HEK293 (cell line): ENCODE measurements around the gene NEGR1.

Experiments
- SALL2 ChIP-seq: fragments of 450-650 bp; formaldehyde crosslinking; IDR thresholded peaks from 2 replicates; pipeline ENCODE4 v1.5.0; 2017; ENCODE audit warnings: missing biosample characterization, mild to moderate bottlenecking, missing genetic modification characterization, borderline replicate concordance
- SP2 ChIP-seq: fragments of 450-650 bp; formaldehyde crosslinking; IDR thresholded peaks from 2 replicates; pipeline ENCODE4 v1.5.1; 2016; ENCODE audit warnings: missing biosample characterization, missing genetic modification characterization
- ZFHX2 ChIP-seq: fragments of 450-650 bp; formaldehyde crosslinking; conservative IDR thresholded peaks from 2 replicates; pipeline ENCODE4 v1.5.1; 2016; ENCODE audit warnings: missing biosample characterization, missing genetic modification characterization
- ZIC2 ChIP-seq: fragments of 450-650 bp; formaldehyde crosslinking; IDR thresholded peaks from 2 replicates; pipeline ENCODE4 v1.5.1; 2016; ENCODE audit warnings: missing biosample characterization, missing genetic modification characterization
- ZNF155 ChIP-seq: fragments of 450-650 bp; formaldehyde crosslinking; IDR thresholded peaks from 2 replicates; pipeline ENCODE4 v1.5.1; 2016; ENCODE audit warnings: missing biosample characterization, missing genetic modification characterization
- ZNF48 ChIP-seq: fragments of 450-650 bp; formaldehyde crosslinking; IDR thresholded peaks from 2 replicates; pipeline ENCODE4 v1.5.1; 2016; ENCODE audit warnings: missing biosample characterization, missing genetic modification characterization
- ZNF629 ChIP-seq: fragments of 450-650 bp; formaldehyde crosslinking; IDR thresholded peaks from 2 replicates; pipeline ENCODE4 v1.5.1; 2017; ENCODE audit warnings: missing biosample characterization, missing genetic modification characterization
- ZNF707 ChIP-seq: fragments of 450-650 bp; formaldehyde crosslinking; IDR thresholded peaks from 2 replicates; pipeline ENCODE4 v1.5.1; 2016; ENCODE audit warnings: missing biosample characterization, missing genetic modification characterization
- ZSCAN30 ChIP-seq: fragments of 450-650 bp; IDR thresholded peaks from 2 replicates; pipeline ENCODE4 v1.5.1; 2018; ENCODE audit warnings: missing biosample characterization, mild to moderate bottlenecking, missing genetic modification characterization, moderate library complexity
- TF ChIP-seq, protein P1 (sequence below): fragments of 450-650 bp; formaldehyde crosslinking; IDR thresholded peaks from 2 replicates; pipeline ENCODE4 v1.5.1; 2016; ENCODE audit warnings: missing biosample characterization, missing genetic modification characterization
- TF ChIP-seq, protein P2 (sequence below): fragments of 450-650 bp; formaldehyde crosslinking; IDR thresholded peaks from 2 replicates; pipeline ENCODE4 v1.5.1; 2016; ENCODE audit warnings: missing biosample characterization, missing genetic modification characterization

DNA sequence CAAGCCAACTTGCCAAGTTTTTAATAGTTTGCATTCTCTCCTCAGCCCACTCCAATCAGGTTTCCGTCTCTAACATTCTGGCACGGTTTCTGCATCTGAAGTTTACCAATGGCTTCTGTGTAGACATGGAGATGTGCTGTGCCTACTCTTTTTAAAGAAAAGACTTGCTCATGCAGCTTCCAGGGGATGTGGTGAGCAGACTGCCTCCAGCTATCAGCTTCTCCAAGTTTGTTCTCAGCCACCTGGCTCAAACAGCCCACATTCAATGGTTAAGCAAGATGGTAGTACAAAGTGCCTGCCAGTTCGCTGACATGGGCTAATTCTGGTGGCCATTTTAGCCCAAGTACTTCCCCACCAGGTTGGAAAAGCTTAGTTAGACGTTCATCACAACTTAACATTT, 465.3 kb downstream of the NEGR1 start:
- TF ChIP-seq, protein P1, sequence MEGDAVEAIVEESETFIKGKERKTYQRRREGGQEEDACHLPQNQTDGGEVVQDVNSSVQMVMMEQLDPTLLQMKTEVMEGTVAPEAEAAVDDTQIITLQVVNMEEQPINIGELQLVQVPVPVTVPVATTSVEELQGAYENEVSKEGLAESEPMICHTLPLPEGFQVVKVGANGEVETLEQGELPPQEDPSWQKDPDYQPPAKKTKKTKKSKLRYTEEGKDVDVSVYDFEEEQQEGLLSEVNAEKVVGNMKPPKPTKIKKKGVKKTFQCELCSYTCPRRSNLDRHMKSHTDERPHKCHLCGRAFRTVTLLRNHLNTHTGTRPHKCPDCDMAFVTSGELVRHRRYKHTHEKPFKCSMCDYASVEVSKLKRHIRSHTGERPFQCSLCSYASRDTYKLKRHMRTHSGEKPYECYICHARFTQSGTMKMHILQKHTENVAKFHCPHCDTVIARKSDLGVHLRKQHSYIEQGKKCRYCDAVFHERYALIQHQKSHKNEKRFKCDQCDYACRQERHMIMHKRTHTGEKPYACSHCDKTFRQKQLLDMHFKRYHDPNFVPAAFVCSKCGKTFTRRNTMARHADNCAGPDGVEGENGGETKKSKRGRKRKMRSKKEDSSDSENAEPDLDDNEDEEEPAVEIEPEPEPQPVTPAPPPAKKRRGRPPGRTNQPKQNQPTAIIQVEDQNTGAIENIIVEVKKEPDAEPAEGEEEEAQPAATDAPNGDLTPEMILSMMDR (tag by site-specific recombination) = no peak
- TF ChIP-seq SP2 (tag by site-specific recombination) (no peak), ZNF48 (tag by site-specific recombination) (no peak), ZSCAN30 (tag by site-specific recombination) (no peak), ZNF707 (no peak), ZNF629 (tag by site-specific recombination) (no peak), ZIC2 (tag by site-specific recombination) (no peak), ZNF155 (no peak), SALL2 (tag by site-specific recombination) (no peak), ZFHX2 (tag by site-specific recombination) (no peak)
- TF ChIP-seq, protein P2, sequence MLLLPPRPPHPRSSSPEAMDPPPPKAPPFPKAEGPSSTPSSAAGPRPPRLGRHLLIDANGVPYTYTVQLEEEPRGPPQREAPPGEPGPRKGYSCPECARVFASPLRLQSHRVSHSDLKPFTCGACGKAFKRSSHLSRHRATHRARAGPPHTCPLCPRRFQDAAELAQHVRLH (tag by site-specific recombination) = no peak
